GM19035 (cell line): ENCODE results near the gene IL2RA.
"Not testable (repeated sequence)": the region's sequence is repeated elsewhere in the genome, so short reads cannot be mapped to it uniquely, and the experiment has no call there.

Experiments
- ATAC-seq: cut with Tn5 transposase; IDR thresholded peaks from one replicate; pipeline ENCODE4 v1.9.1; 2021; ENCODE audit not compliant: unreplicated experiment

IL2RA gene

DNA sequence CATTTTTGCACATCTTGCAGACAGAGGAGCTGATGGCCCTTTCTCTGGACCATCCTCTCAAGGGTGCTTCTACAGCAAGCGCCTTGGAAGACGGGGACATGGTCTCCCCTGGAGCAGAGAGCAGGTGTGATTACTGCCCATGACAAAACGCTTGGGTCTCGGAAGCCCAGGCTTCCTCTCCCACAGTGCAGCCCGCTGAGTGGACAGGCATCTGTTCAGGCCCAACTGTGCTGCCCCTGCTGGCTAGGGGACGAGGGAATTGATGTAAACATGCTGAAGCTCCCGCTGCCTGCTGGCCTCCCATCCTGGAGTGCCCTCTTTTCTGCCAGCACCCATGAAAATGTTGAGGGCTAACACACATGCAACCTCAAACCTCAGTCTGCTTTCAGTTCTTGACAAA lies 99.1 kb downstream of the IL2RA start:
- no peak for ATAC-seq

DNA sequence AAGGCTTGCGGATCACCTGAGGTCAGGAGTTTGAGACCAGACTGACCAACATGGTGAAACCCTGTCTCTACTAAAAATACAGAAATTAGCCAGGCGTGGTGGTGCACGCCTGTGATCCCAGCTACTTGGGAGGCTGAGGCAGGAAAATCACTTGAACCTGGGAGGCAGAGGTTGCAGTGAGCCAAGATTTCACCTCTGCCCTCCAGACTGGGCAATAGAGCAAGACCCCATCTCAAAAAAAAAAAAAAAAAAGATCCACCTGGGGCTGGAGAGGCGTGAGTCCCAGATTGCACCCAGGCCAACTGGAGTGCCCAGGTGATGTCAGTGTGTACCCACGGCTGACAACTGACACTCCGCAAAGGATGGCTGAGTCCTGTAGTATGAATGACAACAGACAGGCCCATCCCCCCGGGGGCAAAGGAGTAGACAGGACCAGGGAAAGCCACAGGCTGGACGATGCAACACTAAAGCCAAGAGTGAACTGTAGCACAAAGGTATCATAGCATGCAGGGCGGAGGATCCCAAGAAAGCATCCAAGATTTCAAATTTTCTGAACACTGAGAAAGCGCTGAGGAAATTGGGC lies 99.7 kb downstream of the IL2RA start:
- not testable (repeated sequence) for ATAC-seq

GRCh38 chr10:5961405-5962100 lies 100.6 kb downstream of the IL2RA start:
- no peak for ATAC-seq

GRCh38 chr10:5960973-5961275 lies 101.2 kb downstream of the IL2RA start:
- ATAC-seq, result not testable (repeated sequence)
